IPS-18c (cell line): ENCODE results near the gene SIL1.
"Not testable (repeated sequence)": the region's sequence is repeated elsewhere in the genome, so short reads cannot be mapped to it uniquely, and the experiment has no call there.

Source experiments
- H3K4me3 ChIP-seq: 2 replicates; pipeline ENCODE4 v1.7.0; 2013; ENCODE audit warnings: low read depth, mild to moderate bottlenecking, low read length, moderate library complexity; ENCODE audit not compliant: insufficient read depth
- H3K9me3 ChIP-seq: one replicate; pipeline ENCODE4 v1.6.1; 2013; ENCODE audit warnings: mild to moderate bottlenecking, low read length, moderate library complexity; ENCODE audit not compliant: control insufficient read depth, insufficient read depth

Gene SIL1

DNA sequence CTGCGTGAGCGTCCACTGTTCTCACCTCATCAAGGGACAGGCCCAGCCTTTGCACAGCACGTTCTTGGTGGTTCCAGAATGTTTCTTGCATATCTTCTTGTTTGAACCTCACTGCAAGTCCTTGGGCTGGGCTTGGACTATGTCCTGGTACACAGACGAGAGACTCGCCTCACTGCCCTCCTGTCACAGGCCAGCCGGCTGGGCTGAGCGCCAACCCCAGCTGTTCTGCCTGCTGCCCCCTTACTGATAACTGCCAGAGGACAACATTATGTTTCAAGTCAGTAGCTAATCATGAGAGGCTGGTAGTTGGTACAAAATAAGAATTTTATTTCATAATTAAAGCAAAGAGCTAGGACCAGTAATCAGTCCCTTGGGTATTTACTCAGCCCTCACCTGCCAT lies 270.2 kb downstream of the SIL1 start:
- no peaks in the 10 kb centered on the region for H3K9me3 ChIP-seq

GRCh38 chr5:138927544-138927943 lies 270.6 kb downstream of the SIL1 start:
- Histone ChIP-seq H3K4me3 (no peak overlapping the region), H3K9me3 (no peaks in the 10 kb centered on the region)

More for the DNA sequence above, 270.2 kb downstream of the SIL1 start:
- H3K4me3 ChIP-seq: no peak overlapping the region

DNA sequence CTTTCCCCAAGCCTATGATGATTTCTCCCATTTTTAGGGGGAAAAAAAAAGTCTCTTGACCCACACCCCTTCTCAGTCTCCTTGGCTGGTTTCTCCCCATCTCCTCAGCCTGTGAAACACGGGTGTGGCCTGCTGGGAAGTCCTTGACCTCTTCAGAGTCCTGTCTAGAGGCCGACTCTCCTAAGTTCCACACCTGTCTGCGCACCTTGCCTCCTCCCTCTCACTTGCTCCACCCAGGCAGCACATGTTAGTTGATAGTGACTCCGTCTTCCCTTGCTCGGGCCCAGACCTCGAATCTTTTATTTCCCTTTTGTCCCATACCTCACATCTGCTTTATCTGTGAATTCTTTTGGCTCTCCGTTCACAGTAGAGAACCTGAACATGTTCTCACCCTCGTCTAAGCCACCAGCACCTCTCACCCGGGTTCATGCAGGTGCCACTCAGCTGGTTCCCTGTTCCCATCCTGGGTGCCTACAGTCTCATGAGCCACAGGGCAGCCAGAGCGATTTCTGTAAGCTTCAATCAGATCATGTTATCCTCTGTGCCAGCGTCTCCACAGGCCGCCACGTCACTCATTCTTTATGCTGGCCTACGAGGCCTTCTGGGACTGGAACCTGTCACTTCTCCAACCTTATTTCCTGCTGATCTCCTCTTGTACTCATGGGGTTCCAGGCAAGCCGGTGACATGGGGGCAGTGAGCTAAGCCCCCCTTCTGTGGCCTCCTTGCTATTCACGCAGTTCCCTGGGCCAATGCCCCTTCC lies 271.3 kb downstream of the SIL1 start:
- no peak overlapping the region for H3K4me3 ChIP-seq

GRCh38 chr5:138926257-138926656 lies 271.9 kb downstream of the SIL1 start:
- Histone ChIP-seq H3K4me3 (no peak overlapping the region), H3K9me3 (no peaks in the 10 kb centered on the region)

More for the DNA sequence above, 271.3 kb downstream of the SIL1 start:
- H3K9me3 ChIP-seq: no peaks in the 10 kb centered on the region

DNA sequence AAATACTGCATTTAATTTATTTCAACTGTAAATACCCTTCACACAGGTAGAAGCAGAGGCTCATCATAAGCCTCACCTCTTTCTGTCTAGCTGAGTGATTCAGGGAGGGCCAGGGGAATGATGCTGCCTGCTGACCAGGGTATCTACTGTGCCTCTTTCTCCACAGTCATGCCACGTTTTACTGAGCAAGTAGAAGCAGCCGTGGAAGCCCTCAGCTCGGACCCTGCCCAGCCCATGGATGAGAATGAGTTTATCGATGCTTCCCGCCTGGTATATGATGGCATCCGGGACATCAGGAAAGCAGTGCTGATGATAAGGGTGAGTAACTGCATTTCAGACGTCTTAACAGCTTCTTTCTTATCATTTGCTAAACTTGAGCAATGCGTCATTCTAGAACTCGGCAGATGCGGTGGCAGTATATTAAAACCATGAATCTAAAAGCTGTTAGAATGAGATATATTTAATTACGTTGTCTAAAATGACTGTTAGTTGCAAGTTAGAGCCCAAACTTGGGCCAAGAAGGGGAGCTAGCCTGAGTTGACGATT lies 273.0 kb downstream of the SIL1 start:
- Histone ChIP-seq H3K9me3 (no peaks in the 10 kb centered on the region), H3K4me3 (no peak overlapping the region)

GRCh38 chr5:138922494-138922893 lies 275.7 kb downstream of the SIL1 start:
- H3K9me3 ChIP-seq: no peaks in the 10 kb centered on the region
- no peak overlapping the region for H3K4me3 ChIP-seq

DNA sequence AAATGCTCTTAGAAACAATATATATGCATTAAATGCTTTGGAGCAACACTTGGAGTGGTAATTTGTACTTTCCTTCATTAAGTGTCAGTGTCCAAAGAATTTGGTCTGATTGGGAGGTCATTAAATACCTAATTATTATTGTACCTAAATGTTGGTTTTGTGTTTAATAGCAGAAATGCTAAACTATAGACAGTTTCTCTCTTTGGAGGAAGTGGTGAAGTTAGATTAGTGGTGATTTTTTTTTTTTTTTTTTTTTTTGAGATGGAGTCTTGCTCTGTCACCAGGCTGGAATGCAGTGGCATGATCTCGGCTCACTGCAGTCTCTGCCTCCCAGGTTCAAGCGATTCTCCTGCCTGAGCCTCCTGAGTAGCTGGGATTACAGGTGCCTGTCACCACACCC lies 276.8 kb downstream of the SIL1 start:
- H3K9me3 ChIP-seq, H3K4me3 ChIP-seq: not testable (repeated sequence)

DNA sequence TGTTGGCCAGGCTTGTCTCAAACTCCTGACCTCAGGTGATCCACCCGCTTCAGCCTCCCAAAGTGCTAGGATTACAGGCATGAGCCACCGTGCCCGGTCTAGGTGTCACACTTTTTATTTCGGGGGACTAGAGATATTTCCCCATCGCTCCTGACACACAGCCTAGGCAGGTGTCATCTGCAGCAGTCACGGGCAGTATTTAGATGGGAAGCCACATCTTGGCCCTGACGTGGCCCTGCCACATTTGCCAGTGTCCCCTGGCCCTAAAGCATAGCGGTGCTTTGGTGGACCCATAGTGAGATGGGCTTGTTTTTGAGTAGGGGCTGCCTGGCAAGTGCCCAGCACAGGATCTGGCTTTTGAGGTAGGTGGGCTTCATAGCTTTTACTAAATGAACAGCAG lies 278.0 kb downstream of the SIL1 start:
- Histone ChIP-seq H3K4me3 (no peak overlapping the region), H3K9me3 (no peaks in the 10 kb centered on the region)

DNA sequence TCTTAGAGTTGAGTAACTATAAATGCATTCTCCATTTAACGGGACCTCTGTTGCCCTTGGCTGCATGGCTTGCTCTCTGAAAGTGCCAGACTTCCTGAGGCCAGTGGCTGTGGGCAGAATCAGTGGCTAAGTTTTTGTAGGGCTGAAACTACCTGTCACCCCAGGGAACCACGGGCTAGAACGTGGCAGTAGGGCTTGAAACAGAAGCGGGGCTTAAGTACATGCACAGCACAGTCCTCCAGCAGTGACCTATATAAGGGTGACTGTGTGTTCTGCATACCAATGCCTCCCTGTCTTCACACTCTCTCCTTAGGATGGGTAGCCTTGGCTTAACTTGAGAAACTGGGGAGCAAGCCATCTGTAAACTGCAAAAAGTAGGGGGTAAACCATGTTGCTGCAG lies 279.5 kb downstream of the SIL1 start:
- H3K4me3 ChIP-seq: no peak overlapping the region

GRCh38 chr5:138914338-138914737 lies 283.8 kb downstream of the SIL1 start:
- Histone ChIP-seq H3K4me3 (no peak overlapping the region), H3K9me3 (no peaks in the 10 kb centered on the region)

More for the DNA sequence above, 279.5 kb downstream of the SIL1 start:
- H3K9me3 ChIP-seq: no peaks in the 10 kb centered on the region

GRCh38 chr5:138913773-138914172 lies 284.4 kb downstream of the SIL1 start:
- H3K9me3 ChIP-seq: no peaks in the 10 kb centered on the region

DNA sequence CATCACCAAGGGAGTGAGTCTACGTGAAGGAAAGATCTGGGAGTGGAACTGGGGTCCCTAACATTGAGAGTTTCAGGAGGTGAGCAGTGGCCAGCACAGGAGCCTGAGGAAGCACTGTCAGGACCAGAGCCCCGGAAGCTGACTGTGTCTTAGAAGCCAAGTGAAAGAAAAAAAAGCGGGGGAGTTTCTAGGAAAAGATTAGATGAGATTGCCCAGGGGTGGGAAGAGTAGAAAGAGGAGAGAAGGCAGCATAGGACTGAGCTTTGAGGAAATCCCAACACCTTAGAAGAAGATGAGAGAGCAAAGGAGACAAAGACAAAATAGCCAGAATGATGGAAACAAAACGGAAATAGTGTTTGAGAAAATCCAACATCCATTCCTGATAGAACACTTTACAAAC lies 286.1 kb downstream of the SIL1 start:
- Histone ChIP-seq H3K4me3 (no peak overlapping the region), H3K9me3 (no peaks in the 10 kb centered on the region)

More at GRCh38 chr5:138913773-138914172, 284.4 kb downstream of the SIL1 start:
- no peak overlapping the region for H3K4me3 ChIP-seq

DNA sequence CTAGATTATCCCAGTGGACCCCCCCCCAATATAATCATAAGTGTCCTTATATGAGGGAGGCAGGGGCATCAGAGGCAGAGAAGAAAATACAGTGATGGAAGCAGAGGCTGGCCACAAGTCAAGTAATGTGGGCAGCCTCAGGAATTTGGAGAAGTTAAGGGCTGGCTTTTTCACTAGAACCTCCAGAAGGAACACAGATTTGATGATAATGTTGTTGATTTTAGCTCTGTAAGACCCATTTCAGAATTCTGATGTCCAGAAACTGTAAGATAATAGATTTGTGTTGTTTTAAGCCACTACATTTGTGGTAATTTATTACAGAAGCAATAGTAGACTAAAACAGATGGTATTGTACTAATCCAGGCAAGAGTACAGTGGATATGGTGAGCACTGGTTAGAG lies 286.7 kb downstream of the SIL1 start:
- no peak overlapping the region for H3K4me3 ChIP-seq
- H3K9me3 ChIP-seq: no peaks in the 10 kb centered on the region

- H3K9me3 ChIP-seq: no peaks in the 10 kb centered on the region
- H3K4me3 ChIP-seq: no peak overlapping the region
These were observed 287.5 kb downstream of the SIL1 start for GRCh38 chr5:138910546-138911185.

DNA sequence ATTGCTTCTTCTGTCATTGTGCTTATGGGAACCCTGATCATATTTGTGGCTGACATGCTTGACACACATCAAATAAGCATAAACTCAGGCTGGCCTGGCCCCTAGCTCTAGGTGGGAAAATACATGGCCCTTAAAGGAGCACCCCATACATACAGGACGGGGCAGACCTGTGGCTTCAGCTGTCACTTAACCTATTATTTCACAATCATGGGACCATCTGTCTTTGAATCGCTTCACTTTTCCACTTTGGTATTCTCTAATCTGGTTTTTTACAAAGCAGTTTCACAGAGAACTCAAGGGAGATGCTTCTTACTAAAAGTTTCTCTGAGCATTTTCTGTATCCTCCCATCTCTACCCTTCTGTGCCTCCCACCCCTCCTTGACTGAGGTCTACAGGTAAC lies 288.4 kb downstream of the SIL1 start:
- no peaks in the 10 kb centered on the region for H3K9me3 ChIP-seq
- H3K4me3 ChIP-seq: no peak overlapping the region

DNA sequence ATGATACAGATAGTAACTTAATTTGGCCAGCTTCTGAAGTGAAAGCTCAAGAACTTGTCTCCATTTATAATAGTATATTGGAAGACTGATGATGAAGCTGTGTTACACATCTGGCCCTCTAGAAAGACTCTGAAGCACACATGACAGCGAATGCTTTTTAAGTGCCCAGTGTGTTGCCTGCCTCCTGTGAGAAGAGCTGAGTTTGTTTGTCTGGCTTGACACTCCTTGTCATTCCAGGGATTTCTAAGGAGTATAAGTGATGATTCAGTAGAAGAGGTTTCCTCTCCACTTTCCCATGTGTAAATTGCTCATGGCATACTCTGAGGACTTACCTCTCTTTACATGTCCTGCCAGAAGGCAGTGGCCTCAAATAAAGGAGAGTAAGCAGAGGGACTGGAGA lies 292.6 kb downstream of the SIL1 start:
- no peaks in the 10 kb centered on the region for H3K9me3 ChIP-seq

DNA sequence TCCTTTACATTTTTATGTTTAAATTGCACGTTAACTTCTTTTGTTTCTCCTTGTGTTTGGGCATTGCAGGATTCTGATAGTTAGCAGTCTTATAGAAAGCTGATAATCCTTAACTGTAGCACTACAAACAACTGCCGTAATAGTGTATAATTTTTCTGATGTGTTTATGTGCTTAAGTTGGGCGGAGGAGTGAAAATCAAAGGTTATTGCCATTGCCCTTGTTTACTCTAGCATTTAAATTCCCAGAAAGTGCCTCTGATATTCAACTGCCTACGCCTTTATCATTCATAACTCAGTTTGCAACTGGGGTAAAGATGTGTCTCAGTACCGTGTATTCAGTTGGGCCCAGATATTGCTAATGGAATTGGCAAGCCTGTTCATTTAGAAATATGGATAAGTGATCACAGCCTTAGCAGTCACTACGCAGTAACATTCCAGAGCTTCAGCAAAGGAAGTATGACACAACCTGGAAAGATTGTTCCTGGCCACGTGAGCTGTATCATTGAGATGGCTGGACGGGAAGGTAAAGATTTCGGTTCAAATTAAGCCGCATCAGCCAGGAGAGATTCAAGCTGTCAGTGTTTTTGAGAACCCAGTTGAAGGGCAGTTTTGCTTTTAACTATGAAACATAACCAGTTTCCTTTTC lies 294.9 kb downstream of the SIL1 start:
- Histone ChIP-seq H3K9me3 (no peaks in the 10 kb centered on the region), H3K4me3 (no peak overlapping the region)

More for the DNA sequence above, 292.6 kb downstream of the SIL1 start:
- no peak overlapping the region for H3K4me3 ChIP-seq

DNA sequence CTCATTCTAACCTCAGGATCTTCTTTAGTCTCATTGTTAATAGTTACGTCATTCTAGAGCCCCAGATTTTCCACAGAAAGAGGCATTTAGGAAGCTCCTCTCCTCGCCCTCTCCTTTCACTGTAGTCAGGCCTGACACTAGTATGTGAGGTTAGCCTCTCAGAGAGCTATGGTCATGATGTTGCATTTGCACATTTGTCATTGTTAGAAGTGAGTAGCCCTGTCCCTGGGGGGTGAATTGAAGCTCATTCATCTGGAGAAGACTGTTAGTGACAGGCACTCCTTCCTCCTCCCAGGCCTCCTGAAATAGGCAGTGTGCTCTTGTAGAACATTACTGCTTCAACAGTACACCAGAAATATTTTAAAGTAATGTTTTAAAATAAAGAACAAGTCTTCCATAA lies 296.5 kb downstream of the SIL1 start:
- Histone ChIP-seq H3K4me3 (no peak overlapping the region), H3K9me3 (no peaks in the 10 kb centered on the region)
